ENCODE measurements around the gene RELCH. TPM values are rescaled to one million over a fixed set of nuclear protein-coding genes. Genes with fewer than 3 reads are reported as not detected.

The RELCH gene
- total RNA-seq, 4 donors from 2014 or later: 11.2 to 71.3 (median 26.5) TPM

- Histone ChIP-seq H3K36me3 (no peaks in the 10 kb centered on the region), H3K27me3 (no peaks in the 10 kb centered on the region), H3K9me3 (no peaks in the 10 kb centered on the region), H3K27ac (no peak overlapping the region), H3K4me3 (no peak overlapping the region), H3K4me1 (no peaks in the 10 kb centered on the region)
- DNase-seq: no peak
- no peak for TF ChIP-seq POLR2A (IDR thresholded peaks at IDR 0.05)
- TF ChIP-seq, protein P1, sequence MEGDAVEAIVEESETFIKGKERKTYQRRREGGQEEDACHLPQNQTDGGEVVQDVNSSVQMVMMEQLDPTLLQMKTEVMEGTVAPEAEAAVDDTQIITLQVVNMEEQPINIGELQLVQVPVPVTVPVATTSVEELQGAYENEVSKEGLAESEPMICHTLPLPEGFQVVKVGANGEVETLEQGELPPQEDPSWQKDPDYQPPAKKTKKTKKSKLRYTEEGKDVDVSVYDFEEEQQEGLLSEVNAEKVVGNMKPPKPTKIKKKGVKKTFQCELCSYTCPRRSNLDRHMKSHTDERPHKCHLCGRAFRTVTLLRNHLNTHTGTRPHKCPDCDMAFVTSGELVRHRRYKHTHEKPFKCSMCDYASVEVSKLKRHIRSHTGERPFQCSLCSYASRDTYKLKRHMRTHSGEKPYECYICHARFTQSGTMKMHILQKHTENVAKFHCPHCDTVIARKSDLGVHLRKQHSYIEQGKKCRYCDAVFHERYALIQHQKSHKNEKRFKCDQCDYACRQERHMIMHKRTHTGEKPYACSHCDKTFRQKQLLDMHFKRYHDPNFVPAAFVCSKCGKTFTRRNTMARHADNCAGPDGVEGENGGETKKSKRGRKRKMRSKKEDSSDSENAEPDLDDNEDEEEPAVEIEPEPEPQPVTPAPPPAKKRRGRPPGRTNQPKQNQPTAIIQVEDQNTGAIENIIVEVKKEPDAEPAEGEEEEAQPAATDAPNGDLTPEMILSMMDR (IDR thresholded peaks at IDR 0.05): no peak
- intact Hi-C loops (cut with DNase I; ENCODE audit: low total_unique reads): no loop called here
These were observed 13.3 kb downstream of the RELCH start for GRCh38 chr18:62200121-62200914.

- Histone ChIP-seq H3K4me1 (no peaks in the 10 kb centered on the region), H3K36me3 (no peaks in the 10 kb centered on the region), H3K27ac (no peak overlapping the region), H3K9me3 (no peaks in the 10 kb centered on the region), H3K27me3 (no peaks in the 10 kb centered on the region), H3K4me3 (no peak overlapping the region)
- intact Hi-C loops (cut with DNase I; ENCODE audit: low total_unique reads): no loop called here
- TF ChIP-seq POLR2A (IDR thresholded peaks at IDR 0.05): no peak
- TF ChIP-seq, protein P1 (IDR thresholded peaks at IDR 0.05): no peak
- DNase-seq: no peak
These were observed 14.8 kb downstream of the RELCH start for GRCh38 chr18:62201870-62202269.

DNA sequence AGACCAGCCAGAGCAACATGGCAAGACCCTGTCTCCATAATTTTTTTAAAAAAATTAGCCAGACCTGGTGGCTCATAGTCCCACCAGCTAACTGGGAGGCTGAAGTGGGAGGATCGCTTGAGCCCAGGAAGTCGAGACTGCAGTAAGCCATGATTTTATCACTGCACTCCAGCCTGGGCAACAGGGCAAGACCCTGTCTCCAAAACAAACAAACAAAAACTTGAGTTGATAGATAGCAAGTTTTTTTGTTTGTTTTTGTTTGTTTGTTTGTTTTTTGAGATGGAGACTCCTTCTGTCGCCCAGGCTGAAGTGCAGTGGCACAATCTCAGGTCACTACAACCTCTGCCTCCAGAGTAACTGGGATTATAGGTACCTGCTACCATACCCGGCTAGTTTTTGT is 18.8 kb downstream of the RELCH start:
- no peaks in the 10 kb centered on the region for H3K9me3 ChIP-seq
- DNase-seq: no peak
- H3K36me3 ChIP-seq: no peaks in the 10 kb centered on the region
- no peaks in the 10 kb centered on the region for H3K27me3 ChIP-seq
- intact Hi-C loops (cut with DNase I; ENCODE audit: low total_unique reads): no loop called here
- H3K27ac ChIP-seq: no peak overlapping the region
- TF ChIP-seq, protein P1 (IDR thresholded peaks at IDR 0.05): no peak
- no peak for TF ChIP-seq POLR2A (IDR thresholded peaks at IDR 0.05)
- no peaks in the 10 kb centered on the region for H3K4me1 ChIP-seq
- no peak overlapping the region for H3K4me3 ChIP-seq

DNA sequence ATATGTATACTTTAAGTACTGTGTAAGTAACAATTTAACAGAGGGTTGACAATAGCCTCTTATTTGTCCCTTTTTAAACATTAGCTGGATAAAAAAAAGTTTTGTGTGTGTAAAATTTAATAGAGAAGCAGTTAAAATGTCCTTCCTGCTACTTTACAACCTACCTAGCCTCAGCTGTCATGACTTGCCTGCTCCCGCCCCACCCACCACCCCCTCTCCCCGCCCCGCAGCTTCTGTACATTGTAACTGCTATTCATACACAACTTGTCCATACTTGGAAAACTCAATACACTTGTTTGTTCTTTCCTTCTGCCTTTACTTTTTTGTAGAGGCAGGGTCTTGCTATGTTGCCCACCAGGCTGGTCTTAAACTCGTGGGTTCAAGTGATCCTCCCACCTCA is 19.5 kb downstream of the RELCH start:
- Histone ChIP-seq H3K4me1 (no peaks in the 10 kb centered on the region), H3K27ac (no peak overlapping the region), H3K9me3 (no peaks in the 10 kb centered on the region), H3K36me3 (no peaks in the 10 kb centered on the region), H3K27me3 (no peaks in the 10 kb centered on the region), H3K4me3 (no peak overlapping the region)
- intact Hi-C loops (cut with DNase I; ENCODE audit: low total_unique reads): no loop called here
- no peak for DNase-seq
- no peak for TF ChIP-seq POLR2A (IDR thresholded peaks at IDR 0.05)
- TF ChIP-seq, protein P1 (IDR thresholded peaks at IDR 0.05): no peak

GRCh38 chr18:62209046-62209445 is 22.0 kb downstream of the RELCH start:
- Histone ChIP-seq H3K4me3 (no peak overlapping the region), H3K36me3 (no peaks in the 10 kb centered on the region), H3K4me1 (no peaks in the 10 kb centered on the region), H3K27me3 (no peaks in the 10 kb centered on the region), H3K9me3 (no peaks in the 10 kb centered on the region), H3K27ac (no peak overlapping the region)
- intact Hi-C loops (cut with DNase I; ENCODE audit: low total_unique reads): no loop called here
- TF ChIP-seq, protein P1 (IDR thresholded peaks at IDR 0.05): no peak
- TF ChIP-seq POLR2A (IDR thresholded peaks at IDR 0.05): no peak
- no peak for DNase-seq

Data from uterus (tissue), 4 donors.